LNCAP (cell line): ENCODE data around the gene RGS9BP.

Source experiments
- TF ChIP-seq, protein P1 (sequence below): fragments of 450-650 bp; IDR thresholded peaks from 2 replicates; pipeline ENCODE4 v1.5.1; 2017; ENCODE audit warnings: mild to moderate bottlenecking

RGS9BP gene

DNA sequence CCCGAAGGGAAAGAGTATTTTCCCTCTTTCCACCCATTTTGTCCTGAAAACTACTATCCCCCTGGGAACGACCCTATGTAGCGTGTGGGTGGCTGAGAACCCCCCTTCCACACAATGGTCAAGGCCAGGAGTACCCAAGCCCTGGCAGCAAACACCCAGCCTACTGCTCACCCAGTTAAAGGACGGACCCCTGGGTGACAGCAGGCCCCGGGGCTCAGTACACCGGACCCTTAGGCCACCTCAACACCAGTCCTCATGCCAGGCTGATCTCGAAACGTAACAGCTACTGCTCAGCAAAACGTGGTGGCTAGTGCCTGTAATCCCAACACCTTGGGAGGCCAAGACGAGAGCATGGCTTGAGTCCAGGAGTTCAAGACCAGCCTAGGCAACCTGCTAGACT is 2.1 kb upstream of the RGS9BP start:
- TF ChIP-seq, protein P1, sequence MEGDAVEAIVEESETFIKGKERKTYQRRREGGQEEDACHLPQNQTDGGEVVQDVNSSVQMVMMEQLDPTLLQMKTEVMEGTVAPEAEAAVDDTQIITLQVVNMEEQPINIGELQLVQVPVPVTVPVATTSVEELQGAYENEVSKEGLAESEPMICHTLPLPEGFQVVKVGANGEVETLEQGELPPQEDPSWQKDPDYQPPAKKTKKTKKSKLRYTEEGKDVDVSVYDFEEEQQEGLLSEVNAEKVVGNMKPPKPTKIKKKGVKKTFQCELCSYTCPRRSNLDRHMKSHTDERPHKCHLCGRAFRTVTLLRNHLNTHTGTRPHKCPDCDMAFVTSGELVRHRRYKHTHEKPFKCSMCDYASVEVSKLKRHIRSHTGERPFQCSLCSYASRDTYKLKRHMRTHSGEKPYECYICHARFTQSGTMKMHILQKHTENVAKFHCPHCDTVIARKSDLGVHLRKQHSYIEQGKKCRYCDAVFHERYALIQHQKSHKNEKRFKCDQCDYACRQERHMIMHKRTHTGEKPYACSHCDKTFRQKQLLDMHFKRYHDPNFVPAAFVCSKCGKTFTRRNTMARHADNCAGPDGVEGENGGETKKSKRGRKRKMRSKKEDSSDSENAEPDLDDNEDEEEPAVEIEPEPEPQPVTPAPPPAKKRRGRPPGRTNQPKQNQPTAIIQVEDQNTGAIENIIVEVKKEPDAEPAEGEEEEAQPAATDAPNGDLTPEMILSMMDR, result no peak

DNA sequence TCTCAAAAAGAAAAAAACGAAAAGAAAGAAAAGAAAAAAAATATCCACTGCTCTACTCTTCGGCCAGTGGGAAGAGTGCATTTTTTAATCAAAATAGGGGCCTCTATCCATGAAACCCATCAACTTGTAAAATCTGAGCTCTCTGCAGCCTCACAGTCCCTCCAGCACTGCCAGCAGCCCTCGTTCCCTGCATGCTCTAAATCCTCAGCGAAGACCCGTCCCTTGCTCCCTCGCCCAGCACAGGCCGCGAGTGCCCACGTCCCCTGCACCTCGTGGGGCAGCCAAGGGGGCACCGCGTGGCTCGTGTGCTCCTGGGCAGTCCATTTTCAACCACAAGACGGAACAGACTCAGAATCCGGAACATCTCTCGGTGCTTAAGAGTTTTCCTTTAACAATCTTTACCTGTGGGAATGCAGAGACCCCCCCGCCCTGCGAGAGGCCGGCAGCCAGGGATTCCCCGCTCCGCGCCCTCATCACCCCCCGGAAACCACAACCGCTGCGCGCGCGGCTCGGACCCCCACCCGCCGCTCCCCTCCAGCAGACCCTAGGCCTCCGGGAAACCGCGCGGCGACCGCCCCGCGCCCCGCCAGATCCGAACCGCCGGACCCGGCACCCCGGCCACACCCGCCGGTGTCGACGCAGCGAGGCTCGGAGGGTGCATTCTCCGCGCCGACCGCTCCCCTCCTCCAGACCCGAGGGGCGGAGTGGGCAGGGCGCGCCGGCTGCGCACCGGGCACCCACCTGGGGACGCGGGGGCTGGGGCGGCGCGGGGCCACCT is 1.3 kb upstream of the RGS9BP start:
- TF ChIP-seq, protein P1, result no peak

DNA sequence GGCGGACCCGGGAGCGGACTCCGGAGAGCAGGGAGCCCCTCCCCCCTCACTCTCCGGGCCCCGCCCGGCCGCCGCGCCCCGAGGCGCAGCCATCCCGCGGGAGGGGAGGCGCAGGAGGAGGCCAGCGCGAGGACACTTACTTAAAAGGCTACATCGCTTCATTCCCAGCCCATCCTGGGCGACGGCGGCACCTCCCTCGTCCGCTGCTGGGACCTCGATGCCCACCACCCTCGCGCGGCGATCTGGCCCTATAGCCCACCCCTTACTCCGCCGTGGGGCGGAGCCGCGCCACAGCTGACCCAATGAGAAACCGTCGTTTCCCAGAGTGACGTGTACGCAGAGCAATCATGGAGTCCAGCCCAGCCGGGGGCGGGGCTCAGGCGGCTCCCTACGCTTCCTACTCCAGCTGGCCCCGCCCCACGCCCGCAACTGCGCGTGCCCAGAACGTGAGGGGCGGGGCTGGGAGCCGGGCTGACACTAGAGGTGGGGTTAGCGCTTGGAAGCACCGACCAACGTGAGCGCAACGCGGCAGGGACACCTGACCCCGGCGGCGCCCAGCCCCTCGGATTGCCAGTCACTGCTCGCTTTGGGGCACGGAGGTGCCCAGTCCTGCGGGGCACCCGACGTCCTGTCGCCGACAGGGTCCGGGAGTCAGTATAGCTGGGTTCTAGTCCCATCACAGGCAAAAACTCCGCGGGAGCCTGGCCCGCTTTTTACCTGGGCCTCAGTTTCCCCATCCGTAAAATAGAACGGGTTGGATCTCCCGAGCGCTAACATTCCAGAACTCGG is 523 bp upstream of the RGS9BP start, which contains the start of gene ANKRD27:
ANKRD27 (minus strand) TSS at position 250 of the 789 bp plus-strand sequence. CDS start 16,165 bp downstream, outside the sequence.
- TF ChIP-seq, protein P1, result no peak

DNA sequence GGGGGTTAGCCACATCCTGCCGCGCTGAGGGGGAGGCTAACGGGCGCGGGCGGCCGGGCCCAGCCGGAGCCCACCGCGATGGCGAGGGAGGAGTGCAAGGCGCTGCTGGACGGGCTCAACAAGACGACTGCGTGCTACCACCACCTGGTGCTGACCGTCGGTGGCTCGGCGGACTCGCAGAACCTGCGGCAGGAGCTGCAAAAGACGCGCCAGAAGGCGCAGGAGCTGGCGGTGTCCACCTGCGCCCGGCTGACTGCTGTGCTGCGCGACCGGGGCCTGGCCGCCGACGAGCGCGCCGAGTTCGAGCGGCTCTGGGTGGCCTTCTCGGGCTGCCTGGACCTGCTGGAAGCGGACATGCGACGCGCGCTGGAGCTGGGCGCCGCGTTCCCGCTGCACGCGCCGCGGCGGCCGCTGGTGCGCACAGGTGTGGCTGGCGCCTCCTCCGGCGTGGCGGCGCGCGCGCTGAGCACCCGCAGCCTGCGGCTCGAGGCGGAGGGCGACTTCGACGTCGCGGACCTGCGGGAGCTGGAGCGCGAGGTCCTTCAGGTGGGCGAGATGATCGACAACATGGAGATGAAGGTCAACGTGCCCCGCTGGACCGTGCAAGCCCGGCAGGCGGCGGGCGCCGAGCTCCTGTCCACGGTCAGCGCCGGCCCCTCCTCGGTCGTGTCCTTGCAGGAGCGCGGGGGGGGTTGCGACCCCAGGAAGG is 692 bp downstream of the RGS9BP start:
- TF ChIP-seq, protein P1, result no peak

DNA sequence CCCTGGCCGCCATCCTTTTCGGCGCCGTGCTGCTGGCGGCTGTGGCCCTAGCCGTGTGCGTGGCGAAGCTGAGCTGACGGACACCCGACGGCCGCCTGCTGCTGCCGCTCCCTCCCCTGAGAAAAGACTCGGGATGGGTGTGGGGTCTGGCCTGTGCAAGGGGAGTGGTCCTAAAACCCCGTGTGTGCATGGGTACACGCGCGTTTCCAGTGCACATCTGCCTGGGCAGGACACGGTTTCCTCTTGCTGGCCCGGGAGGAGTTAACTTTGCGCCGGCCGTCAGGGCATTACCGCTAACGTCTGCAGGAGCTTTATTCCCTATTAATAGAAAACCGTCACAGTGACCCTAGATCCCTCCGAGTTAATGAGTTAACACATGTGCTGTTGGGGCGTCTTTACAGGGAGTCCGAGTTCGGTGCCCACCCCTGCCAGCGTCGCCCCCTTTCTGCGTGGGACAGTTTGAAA is 1.3 kb downstream of the RGS9BP start:
- TF ChIP-seq, protein P1, result no peak

DNA sequence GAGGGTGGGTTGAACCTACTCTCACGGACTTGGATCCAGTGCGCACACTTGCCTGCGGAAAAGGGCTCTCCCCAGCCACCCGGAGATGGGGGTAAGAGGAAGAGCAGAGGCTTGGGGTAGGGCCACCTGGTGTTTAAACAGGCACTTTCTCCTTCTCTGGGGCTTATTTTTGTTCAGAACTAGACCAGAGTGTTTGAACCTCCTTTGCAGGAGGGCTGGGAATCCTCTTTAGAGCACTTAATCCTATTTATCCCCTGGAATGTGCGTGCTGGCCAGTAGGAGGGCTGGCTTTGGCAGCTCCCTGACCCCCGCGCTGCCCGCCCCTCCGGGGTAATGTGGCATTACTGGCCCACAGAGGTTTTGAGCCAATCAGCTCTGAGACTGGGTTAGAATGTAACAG is 2.0 kb downstream of the RGS9BP start:
- TF ChIP-seq, protein P1, result no peak

DNA sequence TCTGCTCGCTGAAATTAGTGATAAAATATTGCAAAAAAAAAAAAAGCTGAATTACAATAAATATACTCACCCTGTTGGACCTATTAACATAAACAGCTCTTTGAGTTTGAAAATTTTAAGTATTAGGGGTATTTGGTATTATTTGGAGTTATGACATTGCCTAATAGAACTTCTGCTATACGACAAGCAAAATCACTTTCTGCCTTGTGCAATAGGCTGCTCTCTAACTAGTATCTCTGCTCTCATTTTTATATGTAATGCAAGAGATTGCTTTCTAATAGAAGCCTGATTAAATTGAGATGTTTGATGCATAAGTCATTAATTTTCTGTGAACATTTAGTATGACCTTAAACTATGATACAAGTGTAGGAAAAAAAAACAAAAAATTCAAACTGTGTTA is 5.3 kb downstream of the RGS9BP start:
- TF ChIP-seq, protein P1, result no peak
